NCI-H526 (cell line): ENCODE measurements around the gene LRRC47.

Source experiments
- DNase-seq, 2 experiments: peaks; one replicate each; lab custom pipeline; 2025; lab: John Stamatoyannopoulos, UW

Gene LRRC47

DNA sequence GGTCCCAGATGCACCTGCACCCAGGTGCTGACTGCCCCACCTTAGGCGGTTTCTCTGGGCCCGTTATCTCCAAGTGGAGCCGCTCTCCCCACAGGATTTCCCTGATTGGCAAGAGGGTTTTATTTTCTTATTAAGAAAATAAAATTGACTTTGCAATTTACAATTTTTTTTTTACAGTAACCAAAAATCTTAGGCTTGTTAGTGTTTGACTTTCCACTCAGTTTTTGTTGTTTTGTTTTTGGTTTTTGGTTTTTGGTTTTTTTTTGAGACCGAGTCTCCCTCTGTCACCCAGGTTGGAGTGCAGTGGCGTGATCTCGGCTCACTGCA, 48.8 kb downstream of the LRRC47 start:
- DNase-seq, result no peak

DNA sequence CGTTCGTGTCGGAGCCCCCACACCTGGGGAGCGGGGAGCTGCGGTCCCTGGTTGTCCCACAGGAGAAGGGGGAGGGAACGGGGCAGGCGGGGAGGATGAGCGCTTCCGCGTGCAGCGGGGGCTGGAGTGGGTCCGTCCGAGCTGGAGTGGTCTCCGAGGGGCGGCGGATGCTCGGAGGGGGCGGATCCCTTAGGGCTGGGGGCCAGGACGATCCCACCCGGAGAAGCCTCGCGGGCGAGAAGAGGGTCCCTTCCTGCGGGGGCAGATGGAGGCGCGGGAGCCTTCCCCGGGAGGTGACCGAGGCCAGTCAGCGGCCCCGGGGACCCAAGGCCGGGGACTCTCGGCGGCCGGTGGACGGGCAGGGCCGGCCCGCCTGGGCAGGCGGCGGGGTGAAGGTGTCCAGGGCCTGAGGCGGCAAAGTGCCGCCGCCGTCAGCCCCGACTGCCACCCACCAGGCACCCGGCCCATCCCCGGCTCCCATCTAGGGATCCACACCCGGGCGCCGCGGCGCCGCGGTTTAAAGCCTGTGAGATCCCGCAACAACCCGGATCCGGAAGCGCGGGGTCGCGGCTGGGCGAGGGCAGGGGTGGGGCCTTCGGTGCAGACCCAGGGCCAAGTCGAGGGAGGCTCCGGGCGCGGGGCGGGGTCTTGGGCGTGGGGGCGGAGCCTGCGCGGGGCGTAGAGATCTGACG, 49.3 kb downstream of the LRRC47 start:
- peak; percentile 81 to 96 for DNase-seq

DNA sequence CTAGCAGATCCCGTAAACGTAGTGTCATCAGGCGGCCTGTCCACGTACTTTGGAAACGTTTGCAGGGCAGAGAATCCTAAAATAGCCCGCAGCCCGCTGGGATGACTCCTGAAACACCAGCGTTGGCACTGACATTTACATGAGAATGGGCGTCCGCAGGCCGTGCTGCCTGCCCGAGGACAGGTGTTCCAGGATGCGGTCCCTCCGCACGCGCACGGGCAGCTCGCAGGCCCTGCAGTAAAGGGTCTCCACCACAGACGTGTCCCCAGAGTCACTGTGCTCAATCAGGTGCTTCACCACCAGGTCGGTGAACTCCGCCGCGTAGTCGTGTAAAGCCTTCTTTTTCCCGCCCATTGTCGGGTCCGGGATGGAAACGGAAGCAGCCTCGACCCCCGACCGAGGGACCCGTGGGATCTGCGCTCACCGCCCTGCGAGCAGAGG, 49.9 kb downstream of the LRRC47 start:
- DNase-seq, result peak in 1 of 2 experiments; percentile 52

DNA sequence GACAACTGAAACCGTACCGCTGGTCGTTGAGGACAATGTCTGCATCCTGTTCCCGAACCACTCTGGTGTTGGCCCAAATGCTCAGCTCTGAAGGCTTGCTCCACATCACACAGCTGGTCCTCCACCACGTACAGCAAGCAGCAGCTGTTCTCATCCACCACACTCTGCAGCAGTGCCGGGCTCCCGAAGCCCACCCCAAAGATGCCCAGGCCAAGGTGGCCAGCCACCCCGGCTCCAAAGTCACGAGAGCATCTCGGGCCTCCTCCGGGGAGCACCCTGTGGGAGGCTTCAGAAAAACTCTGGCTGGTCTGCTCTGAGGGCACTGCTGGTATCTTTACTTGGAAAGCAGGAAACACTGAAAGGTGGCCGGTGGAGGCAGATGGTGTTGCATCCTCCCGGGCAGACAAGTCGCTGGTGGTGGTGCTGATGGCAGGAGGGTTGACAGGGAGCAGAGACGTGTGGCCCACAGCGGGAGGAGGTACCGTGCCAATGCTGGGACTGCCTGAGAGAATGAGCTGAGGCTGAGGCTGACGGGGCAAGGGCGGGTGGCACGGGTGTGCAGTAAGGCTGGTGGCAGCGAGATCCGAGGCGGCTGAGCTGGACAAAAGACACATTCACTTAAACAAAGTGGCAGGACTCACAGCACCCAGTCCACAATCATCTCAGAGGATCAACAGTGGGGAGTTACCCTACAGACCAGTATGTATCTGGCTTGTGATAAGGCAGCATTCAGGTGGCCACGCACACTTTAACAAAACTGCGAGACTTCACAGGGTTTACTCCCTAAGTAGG, 50.5 kb downstream of the LRRC47 start:
- DNase-seq, result no peak

DNA sequence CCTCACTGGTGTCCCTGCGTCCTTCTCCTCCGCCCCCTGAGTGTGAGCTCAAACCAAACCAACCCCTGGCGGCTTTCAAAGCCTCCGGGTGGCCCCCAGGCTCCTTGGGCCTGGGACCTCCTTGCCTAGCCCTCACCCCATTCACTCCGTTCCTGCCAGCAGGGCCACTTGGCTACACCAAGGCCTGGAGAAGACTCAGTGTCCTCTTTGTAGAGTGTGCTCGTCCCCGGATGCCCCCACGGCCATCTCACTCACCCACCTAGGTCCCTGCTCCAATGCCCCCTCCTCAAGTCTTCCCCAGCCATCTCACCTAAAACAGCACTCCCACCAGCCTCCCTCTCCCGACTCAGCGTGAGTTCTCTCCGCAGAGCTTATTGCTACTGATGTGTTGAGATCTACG, 51.2 kb downstream of the LRRC47 start:
- DNase-seq, result no peak

DNA sequence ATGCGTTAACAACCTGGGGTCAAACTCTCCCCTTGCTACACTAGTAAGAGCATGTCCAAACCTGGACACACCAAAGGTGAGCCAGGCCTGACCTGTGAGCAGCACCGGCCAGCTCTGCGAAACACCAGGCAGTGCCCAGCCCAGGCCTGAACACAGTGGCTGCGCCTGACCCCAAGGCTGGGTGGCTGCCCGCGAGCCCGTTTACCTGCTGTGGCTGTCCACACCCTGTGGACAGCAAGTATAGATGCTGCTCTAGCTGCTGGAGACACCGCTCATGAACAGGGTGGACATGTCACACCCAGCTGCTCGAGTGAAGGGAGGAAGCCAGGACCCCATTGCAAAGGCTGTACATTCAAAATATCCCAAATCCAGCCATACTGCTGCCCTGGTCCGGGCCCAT, 51.7 kb downstream of the LRRC47 start:
- no peak for DNase-seq

DNA sequence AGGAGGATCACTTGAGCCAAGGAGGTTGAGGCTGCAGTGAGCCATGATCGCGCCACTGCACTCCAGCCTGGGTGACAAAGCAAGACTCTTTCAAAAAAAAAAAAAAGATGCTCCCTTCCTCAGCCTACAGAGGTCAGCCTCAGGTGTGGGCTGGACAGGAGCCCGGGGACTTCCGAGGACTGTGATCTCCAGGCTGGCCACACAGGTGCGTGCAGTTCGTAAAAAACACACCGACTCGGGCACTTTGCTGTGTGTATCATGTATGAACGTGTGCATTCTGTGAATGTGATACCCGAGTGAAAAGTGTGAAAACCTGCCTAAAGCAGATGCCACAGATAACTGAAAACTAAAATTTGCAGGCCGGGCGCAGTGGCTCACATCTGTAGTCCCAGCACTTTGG, 52.5 kb downstream of the LRRC47 start:
- no peak for DNase-seq

DNA sequence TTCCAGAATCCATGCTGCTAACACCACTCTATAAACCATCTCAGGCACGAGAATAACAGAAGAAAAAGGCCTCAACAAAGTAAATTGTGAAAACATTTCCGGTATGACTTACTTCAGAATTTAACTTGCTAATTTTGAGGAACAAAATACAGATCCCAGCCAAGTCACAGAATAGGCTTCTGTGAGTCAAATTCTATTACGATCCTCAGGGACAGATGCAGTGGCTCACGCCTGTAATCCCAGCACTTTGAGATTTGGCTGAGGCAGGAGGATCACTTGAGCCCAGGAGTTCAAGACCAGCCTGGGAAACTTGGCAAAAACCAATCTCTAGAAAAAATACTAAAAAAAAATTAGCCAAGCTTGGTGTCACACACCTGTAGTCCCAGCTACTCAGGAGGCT, 52.9 kb downstream of the LRRC47 start:
- DNase-seq, result no peak

DNA sequence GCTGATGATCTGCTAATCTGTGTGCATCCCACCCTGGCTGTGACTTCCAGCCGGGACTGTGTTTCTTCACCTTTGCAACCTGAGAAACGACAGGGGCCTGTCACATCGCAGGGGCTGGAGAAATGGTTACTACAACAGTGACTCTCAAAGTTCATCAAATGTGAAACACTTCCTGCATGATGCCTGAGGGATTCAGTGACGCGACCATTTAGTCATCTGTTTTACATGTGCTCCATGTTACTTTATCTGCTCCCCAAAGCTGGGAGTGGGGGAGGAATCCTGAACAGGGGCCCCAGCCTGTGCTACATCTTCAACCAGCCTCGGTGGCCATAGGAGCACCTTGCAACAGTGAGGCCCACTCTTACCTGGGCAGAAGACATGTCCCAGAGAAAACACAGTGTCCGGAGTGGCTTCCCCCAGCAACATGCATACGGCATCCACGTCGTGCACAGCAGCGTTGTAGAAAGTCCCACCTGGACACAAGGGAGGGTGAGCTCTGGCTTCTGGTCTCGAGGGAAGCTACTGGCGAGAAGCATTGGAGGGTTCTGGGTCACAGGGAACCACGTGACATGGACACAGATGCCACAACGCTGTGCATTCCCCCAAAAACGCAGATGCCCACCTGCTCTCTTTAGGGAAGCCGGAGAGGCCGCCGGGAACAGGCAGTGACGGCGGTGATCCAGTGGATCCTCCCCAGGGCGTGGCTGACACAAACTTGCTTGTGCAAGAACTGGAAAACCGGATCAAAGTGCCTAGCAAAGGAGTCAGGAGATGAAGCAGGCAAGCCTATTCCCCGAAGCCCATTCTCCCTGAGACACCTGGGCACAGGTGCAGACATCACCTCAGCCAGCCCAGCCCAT, 53.6 kb downstream of the LRRC47 start:
- no peak for DNase-seq

DNA sequence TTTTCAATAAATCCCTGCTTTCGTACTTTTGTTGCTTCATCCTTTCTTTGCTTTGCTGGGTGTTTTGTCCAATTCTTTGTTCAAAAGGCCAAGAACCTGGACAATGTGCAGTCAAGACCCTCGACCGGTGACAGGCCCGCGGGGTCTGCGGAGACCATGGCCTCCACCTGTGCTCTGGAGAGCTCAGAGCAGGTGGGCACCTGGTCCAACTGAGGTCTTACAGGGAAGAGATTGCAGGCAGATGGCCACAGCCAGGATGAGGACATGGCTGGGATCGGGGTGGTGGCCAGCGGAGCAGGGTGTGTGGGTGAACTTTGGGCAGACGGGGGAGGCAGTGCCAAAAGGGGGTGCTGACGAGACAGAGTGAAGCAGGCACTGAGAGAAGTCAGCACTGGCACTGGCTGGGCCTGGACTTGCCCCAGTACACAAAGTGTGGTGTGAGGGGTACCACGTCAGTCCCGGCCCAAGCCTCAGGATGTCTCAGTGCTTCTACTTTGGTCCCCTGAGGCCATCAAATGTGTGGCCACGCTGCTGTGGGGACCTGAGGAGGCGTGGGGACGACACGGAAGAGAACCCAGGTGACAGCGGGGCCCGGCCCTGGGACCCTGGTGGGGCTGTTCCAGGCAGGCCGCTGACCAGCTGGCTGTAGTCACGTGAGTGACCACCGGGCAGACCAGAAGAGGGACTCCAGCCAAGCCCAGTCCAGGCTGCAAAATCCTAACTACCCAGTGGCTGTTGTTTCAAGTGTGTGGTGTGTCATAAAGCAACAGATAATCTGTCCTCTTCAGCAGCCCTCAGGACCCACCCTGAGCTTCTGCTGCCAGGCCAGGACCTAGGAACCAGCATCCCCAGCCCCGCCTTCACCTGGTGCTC, 54.5 kb downstream of the LRRC47 start:
- DNase-seq, result no peak

DNA sequence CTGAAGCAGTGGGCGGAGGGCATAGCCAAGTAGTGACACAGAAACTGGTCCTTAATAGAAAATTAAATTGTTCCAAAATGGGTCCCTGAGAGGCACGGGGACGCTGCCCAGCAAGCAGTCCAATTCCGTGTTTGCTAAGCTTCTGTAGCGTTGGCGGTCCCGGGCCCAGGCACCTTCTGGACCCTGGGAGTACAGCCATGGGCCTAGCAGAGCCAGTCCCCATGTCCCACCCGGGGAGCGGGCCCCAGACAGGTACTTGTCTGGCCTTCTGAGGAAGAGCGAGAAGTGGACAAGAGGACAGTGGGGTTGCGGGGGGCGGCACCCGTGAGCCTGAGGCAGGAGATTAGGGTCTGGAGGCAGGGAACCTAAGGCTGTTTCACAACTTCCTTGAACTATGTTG, 55.5 kb downstream of the LRRC47 start:
- DNase-seq, result no peak

DNA sequence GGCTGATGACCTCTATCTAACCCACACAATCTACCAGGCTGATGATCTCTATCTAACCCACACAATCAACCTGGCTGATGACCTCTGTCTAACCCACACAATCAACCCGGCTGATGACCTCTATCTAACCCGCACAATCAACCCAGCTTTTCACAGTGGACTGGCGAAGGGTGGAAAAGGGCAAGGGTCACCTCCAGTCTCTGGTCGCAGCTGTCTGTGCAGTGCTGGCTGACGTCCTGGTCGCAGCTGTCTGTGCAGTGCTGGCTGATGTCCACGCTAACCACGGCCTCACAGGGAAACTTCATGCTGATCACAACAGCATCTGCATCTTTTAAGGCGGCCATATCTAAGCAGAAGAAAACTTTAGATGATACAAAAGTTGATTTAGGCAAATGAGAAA, 56.3 kb downstream of the LRRC47 start:
- no peak for DNase-seq

DNA sequence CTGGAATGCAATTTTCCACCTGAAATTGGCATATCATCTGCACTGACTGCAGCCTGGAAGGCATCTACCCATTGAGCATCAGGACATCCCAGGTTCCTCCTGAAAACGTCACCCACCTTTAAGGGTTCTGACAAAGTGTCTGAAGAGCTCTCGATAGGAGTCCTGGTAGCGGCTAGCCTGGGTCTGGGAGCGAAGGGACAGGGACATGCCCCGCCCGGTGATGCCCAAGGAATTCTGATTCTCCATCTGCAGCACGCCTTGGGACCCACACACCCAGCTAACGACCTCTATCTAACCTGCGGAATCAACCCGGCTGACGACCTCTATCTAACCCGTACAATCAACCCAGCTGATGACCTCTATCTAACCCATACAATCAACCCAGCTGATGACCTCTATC, 57.4 kb downstream of the LRRC47 start:
- DNase-seq, result no peak

DNA sequence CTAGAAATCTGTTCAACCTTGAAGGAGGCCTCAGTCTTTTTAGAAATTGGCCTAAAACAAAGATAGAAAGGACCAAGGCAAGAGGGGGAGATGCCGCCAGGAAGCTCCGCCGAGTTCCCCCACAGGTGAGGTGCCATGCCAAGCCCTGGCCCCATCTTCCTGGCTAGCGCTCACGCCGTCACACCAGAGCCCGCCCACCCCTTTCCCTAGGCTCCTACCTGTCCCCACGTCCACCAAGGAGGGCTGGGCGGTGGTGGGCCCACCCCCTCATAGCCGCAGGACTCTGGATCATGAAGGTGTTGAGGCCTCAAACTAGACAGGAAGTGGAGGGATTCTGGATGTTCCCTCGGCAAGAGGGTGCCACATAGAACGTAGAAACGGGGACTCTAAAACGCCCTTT, 59.6 kb downstream of the LRRC47 start:
- DNase-seq, result no peak

DNA sequence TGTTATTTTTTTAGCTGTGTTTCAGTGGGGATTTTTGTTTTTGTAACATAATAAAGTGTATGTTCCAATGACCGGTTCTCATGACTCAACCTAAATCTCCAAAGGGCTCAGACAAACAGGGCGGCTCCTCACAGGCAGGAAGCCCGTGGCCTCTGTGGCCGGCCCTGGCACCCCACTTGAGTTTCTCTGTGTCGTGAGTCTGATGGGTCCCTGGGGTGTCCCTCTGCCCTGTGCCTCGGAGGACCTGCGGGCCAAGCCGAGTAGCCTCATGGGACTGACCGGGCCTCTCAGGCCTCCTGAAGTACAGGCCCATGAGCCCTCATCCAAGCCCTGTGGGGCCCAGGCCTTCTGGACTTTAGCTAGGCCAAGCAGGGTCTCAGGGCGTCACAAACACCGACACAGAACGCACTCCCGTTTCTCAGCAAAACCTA, 60.2 kb downstream of the LRRC47 start:
- DNase-seq, result no peak

DNA sequence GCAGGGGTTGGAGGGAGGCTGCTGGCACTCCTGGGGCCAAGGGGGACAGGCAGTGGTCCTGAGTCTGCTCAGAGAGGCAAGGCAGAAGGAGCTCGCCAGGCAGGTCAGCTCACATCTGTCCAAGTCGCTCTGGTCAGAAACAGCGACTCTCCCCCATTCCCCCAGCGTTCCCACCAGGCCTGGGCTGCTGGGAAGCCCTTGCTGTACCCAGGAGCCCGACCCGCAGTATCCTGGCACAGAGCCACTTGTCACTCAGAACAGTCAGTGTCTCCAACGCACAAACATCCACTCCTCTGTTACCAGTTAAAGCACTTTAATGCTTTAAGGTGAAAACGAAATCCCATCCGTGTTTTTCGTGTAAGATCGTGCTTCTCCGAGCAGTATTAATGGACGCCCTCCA, 60.6 kb downstream of the LRRC47 start:
- no peak for DNase-seq

DNA sequence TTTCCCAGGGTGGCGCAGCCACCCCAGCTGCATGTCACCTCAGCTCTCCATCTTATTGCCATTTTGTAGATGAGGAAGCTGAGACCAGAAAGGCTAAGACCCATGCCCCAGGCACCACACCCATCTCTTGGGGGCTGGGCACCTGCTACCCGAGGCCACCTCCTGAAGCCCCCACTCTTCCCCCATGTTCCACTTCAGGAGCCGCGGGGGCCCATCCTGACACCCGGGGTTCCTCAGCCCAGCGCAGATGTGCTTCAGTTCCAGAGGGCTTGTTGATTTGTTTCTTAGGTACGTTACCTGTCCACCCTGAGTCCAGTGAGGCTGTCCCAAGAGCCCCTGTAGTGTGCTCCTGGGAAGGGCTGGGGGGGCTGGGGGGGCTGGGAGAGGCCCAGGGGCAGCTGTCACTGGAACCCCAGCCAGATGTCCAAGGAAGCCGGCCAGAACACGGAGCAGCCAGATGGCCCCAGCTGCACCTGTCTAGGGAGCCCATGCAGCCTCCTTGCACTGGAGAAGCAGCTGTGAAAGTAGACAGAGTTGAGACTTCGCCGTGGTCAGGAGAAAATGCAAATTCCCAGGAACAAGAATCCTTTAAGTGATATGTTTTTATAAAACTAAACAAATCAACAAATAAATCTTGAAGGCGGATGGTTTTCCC, 61.1 kb downstream of the LRRC47 start:
- DNase-seq, result no peak

DNA sequence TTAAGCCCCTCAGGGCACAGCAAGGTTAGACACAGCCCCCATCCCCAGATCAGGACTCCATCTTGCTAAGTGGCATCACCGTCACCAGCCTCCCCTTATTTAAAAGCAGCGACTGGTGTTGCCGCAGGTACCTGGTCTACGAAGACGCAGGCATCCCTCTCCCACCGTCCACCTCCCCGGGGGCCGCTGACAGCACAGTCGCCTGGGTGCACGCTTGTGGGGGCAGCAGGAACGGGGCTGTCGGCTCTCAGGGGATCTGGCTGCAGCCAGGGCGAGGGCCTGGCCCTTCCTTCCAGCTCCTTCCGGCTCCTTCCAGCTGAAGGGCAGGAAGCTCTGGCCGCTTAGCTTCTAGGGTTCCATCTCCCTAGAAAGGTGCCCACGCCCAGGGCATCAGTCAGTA, 61.7 kb downstream of the LRRC47 start:
- no peak for DNase-seq

DNA sequence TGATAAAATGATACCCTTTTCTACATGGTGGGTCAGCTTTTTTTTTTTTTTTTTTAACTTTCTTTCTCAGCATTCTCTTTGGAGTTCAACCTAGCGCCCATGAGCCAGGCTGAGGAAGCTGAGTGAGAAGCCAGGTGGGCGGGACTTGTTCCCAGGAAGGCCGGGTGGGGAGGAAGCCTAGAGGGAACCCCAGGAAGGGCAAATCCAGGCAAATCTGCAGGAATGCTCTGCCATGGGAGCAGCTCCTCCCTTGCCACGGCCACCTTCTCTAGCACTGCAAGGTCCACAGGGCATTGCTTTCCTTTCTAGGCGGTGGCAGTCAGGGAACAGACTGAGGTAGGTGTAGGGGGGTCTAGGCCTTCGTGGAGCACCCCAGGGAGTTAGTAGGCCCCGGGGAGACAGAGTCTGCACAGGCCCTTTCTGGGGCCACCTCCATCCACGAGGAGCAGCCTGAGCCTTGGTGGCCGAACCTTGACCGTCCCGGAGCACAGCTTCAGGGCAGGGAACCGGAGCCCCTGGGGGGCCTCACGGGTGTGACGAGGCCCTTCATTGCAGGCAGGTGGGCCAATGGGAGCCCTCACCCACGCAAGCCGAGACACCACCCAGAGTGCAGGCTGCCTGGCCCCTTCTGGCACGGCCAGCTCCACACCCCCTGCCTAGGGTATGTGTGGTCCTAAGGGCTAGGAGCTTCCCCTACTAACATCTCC, 62.3 kb downstream of the LRRC47 start:
- no peak for DNase-seq

DNA sequence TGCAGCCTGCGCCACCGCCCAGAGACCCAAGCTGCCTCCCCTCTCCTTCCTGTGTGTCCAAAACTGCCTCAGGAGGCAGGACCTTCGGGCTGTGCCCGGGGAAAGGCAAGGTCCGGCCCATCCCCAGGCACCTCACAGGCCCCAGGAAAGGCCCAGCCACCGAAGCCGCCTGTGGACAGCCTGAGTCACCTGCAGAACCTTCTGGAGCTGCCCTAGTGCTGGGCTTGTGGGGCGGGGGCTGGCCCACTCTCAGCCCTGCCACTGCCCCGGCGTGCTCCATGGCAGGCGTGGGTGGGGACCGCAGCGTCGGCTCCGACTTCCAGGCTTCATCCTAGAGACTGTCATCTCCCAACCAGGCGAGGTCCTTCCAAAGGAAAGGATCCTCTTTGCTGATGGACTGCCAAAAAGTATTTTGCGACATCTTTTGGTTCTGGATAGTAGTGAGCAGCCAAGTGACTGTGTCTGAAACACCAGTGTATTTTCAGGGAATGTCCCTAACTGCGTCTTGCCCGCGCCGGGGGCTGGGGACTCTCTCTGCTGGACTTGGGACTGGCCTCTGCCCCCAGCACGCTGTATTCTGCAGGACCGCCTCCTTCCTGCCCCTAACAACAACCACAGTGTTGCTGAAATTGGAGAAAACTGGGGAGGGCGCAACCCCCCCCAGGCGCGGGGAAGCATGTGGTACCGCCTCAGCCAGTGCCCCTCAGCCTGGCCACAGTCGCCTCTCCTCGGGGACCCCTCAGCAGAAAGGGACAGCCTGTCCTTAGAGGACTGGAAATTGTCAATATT, 63.0 kb downstream of the LRRC47 start:
- no peak for DNase-seq
